HT-29 (cell line): ENCODE data around the gene PPIL4. TPM values are rescaled to one million over a fixed set of nuclear protein-coding genes. Genes with fewer than 3 reads are reported as not detected.
"Not testable (repeated sequence)": the region's sequence is repeated elsewhere in the genome, so short reads cannot be mapped to it uniquely, and the experiment has no call there.

ENCODE experiments used
- DNase-seq: peaks from one replicate; pipeline ENCODE4 v3.0.0-alpha.2; 2015; ENCODE audit warnings: low spot score
- total RNA-seq: library from RNA; depleted of rRNA; stranded (reverse); fragments of >200 nt; shearing (Covaris generic); gene quantifications from 2 replicates; pipeline ENCODE4 v1.2.3, GENCODE V29; 2014

PPIL4 gene
- total RNA-seq, 1 experiment from 2014 or later = 8.6 TPM

DNA sequence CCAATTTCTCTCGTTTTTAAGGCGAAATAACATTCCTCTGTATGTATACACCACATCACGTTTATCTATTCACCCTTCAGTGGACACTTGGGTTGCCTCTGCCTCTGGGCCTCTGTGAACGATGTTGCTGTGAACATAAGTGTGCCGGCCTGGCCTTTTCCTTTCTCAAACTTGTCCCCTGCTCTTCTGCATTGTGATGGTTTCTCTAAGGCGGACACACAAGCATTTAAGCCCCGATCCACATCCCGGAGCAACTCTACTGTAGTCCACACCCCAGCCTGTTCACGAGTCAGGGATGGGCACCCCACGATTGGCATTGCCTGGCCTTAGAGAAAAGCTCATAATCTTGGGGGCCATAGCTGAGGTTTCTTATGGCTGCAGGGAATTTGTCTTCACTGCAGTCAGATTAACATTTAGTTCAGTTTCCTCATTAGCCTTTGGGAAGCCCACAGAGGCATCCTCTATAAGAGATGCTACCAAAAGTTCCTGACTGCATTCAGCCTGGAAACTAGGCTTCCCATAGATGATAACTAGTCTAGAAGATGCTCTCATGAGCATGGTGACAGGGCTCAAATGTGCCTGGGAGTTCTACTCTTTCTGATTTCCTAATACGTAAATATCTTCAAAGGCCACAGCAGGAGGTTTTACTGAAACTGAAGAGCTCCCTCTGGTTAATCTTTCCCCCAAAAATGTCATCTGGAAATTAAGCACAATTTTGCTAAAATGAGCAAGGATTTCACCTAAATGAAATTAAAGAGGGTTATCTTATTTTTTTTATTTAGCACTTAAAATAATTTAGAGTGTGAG, 61.8 kb downstream of the PPIL4 start:
- DNase-seq = no peak

- DNase-seq = no peak
These were observed 62.5 kb downstream of the PPIL4 start for GRCh38 chr6:149483334-149483725.

- DNase-seq = no peak
These were observed 63.1 kb downstream of the PPIL4 start for GRCh38 chr6:149482545-149483333.

- DNase-seq = no peak
These were observed 65.2 kb downstream of the PPIL4 start for GRCh38 chr6:149480502-149481280.

GRCh38 chr6:149478631-149479314, 67.1 kb downstream of the PPIL4 start:
- no peak for DNase-seq

DNA sequence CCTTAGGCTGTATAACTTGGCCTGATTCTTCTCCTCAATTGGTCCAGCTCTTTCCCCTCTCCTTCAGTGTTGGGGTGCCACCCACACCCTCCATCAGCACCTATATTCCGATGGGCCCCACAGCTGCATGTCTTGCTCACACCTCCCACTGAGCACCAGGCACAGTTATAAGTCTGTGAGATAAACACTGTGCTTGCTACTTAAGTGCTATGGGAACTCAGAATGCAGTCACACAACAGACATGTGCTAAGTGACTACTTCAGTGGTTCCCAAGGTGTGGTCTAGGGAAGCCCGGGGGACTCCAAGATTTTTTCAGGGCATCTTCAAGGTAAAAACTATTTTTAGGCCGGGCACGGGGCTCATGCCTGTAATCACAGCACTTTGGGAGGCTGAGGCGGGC, 68.3 kb downstream of the PPIL4 start:
- no peak for DNase-seq

DNA sequence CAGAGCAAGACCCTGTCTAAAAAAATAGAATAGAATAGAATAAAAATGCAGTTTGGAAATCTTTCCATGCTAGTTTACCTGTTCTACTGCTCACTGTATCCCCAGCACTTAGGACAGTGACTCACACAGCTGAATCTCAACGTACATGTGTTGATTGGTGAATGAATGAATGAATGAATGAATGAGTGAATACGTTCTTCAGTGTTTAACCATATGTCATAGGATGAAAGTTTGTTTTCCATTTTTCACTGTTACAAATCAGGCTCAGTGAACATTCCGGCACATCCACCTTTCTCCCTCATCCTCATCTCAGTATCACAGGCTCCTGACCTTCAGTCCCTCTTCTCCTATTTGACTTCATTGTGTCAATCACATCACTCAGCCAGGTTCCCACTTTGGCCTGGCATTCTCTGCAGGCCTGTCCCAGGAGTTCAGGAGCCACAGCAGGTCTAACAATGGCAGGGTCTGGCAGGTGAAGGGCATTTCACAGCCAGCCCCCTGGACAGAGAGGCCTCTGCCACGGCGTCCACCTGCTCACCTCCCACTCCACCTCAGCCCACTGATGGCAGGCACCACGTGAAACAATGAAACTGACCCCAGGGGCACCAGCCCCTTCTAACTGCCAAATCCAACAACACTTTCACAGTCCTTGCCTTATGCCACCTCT, 68.9 kb downstream of the PPIL4 start:
- no peak for DNase-seq

DNA sequence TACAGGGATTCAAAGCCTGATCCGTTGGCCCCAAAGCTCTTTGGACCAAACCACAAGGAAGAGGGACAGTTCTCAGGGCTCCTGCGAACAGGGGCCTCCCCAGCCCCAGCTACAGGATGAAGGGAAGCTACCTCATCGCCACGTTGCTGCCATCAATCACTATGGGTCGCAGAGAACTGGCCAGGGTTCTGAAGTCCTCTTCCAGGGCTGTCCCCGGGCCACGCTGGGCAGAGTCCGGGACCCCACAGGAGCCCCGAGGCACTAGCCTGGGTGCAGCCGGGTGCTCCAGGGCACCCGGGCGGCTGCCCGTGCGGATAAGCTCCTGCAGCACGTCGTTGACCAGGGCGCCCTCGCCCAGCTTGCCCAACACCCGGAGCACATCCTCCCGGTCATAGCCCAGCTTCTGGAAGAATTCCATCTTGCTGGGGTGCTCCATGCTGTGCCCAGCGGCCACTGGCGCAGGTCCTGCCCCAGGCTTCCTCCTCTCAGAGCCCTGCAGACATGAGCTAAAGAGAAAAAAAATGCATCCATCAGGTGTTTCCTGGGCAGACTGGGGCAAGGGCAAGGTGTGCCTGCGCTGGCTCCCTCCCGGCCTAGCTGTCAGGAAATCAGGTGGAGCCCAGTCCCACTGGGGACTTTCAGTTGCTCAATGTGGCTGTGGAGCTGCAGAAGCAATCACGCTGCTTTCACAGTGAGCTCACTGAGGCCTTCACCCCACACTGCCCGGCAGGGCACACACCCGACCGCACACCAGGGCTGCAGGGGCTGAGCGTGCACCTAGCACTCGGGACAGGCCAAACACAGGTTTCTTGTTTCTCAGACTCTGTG, 71.5 kb downstream of the PPIL4 start:
- DNase-seq = no peak

DNA sequence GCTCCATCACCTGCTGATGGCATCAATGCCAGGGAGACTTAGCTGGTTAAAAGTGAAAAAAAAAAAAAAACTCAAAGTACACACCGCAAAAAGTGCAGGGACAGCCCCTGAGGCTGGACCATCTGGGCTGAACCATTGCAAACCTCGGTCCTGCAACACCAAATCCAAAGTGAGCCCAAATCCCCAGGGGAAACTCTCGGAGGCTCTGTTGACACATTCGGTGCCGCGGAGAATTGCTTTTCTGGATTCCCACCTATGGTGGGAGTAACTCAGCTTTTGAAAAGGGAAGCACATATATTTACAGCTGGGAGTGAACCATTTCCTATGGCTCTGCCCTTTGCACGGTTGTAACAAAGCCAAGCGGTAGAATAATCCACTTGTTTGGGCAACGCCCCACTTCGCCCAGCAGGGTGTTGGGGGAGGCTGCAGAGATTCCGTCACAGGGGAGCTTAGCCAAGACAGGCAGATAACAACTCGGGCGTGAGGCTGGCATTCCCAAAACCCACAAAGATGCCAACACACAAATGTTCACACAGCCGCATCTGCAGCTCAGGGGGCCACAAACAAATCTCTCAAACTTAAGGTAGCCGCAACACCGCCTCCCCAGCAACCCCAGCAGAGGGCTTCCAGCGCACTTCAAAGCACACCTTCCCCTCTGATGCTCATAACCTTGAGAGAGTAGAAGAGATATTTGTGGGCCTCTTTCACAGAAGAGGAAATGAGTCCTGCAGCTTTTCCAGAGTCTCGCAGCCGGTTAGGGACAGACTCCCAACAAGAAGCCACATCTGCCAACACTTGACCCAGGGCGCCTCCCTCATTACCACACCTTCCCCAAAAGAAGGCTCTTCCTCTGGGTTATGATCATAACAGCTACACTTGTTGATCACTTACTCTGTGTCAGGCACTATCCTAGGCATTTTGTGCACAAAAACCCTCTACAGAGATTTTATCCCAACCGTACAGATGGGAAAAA, 72.5 kb downstream of the PPIL4 start:
- DNase-seq = no peak

- no peak for DNase-seq
These were observed 73.6 kb downstream of the PPIL4 start for GRCh38 chr6:149472241-149472640.

- DNase-seq = no peak
These were observed 74.0 kb downstream of the PPIL4 start for GRCh38 chr6:149471801-149472200.

DNA sequence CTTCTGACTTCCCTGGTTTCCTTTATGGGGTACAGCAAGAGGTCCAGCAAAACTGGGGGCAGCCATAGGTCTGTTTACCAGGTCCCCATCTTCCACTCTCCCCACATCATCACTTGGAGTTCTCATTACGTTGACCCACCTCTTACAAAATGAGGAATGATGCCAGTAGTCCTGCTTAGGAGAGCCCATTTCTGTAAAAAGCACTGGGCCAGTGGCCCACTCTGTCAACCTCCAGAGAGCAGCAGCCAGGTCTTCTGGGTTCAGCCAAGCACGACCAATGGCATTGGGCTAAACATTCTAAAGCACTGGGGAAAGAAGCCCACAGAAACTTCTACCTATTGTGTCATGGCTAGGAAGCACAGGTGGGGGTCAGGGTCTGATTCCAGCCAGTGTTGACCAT, 74.9 kb downstream of the PPIL4 start:
- no peak for DNase-seq

DNA sequence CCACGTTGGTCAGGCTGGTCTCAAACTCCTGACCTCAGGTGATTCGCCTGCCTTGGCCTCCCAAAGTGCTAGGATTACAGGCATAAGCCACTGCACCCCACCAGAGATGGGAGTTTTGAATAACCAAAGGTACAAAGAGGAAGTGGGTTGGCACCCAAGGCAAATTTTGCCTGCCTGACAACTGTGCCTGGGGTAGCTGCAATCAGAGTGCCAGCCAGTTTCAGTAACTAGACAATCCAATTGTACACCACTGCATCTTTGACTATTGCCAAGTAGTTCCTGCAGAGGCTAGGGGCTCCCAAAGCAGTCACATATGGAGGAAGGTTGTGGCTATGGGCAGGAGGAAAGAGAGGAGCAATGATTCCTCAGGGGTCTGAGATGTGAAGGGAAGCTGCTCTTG, 77.7 kb downstream of the PPIL4 start:
- no peak for DNase-seq

- no peak for DNase-seq
These were observed 78.6 kb downstream of the PPIL4 start for GRCh38 chr6:149467265-149467664.

- no peak for DNase-seq
These were observed 81.4 kb downstream of the PPIL4 start for GRCh38 chr6:149464411-149464810.

DNA sequence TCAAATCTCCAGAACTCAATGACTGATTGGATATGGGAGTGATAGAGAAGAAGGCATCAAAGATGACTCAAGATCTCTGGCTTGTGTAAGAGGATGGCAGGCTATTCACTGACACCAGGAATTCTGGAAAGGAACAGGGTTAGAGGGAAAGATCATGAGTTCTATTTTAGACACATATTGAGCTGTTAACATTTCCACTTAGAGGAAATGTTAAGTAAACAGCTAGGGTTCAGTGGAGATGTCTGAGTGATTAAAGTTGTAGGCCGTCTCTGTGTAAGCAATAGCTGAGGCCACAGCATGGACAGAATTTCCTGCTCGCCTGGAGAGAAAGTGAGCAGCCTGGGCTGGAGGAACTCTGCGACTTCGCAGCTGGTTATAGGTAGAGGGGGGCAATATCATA, 82.1 kb downstream of the PPIL4 start:
- DNase-seq = no peak

DNA sequence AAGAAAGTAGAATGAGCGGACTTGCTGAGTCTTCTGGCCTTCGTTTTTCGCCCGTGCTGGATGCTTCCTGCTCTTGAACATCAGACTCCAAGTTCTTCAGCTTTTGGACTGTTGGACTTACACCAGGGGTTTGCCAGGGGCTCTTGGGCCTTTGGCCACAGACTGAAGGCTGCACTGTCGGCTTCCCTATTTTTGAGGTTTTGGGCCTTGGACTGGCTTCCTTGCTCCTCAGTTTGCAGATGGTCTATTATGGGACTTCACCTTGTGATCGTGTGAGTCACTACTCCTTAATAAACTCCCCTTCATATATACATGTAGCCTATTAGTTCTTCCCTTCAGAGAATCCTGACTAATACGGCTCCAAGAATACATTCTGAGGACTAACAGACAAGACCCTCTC, 83.1 kb downstream of the PPIL4 start:
- DNase-seq = not testable (repeated sequence)

- no peak for DNase-seq
These were observed 84.2 kb downstream of the PPIL4 start for GRCh38 chr6:149461670-149462069.

DNA sequence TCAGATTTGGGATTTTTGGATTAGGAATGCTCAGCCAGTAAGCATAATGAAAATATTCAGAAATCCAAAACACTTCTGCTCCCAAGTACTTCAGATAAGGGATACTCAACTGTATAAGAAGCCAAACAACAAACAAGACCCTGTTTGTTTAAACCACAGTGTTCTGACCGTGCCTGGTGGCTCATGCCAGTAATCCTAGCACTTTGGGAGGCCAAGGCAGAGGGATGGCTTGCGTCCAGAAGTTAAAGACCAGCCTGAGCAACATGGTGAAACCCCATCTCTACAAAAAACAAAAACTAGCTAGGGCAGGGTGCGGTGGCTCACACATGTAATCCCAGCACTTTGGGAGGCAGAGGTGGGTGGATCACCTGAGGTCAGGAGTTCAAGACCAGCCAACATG, 85.6 kb downstream of the PPIL4 start:
- not testable (repeated sequence) for DNase-seq
